ENCODE data around the gene PCTP. TPM values are rescaled to one million over a fixed set of nuclear protein-coding genes. Genes with fewer than 3 reads are reported as not detected.

The PCTP gene
- total RNA-seq, 3 donors from 2014 or later = 19.3 to 29.4 (median 25.0) TPM

- no peaks in the 10 kb centered on the region for H3K27me3 ChIP-seq
- no peak overlapping the region for H3K27ac ChIP-seq
- no peaks in the 10 kb centered on the region for H3K9me3 ChIP-seq
- intact Hi-C loops (cut with DNase I; ENCODE audit: low total_unique reads) = no loop called here
- TF ChIP-seq POLR2AphosphoS5 (IDR thresholded peaks at IDR 0.05) = no peak
- no peak for TF ChIP-seq CTCF (IDR thresholded peaks at IDR 0.05)
- TF ChIP-seq POLR2A (IDR thresholded peaks at IDR 0.05) = no peak
- H3K4me1 ChIP-seq = no peaks in the 10 kb centered on the region
- no peak for DNase-seq (ENCODE audit: low spot score in 2 of 2)
- no peaks in the 10 kb centered on the region for H3K36me3 ChIP-seq
- H3K4me3 ChIP-seq = no peak overlapping the region
Measured at GRCh38 chr17:55785181-55785580, 34.3 kb downstream of the PCTP start.

- Histone ChIP-seq H3K9me3 (no peaks in the 10 kb centered on the region), H3K27ac (no peak overlapping the region), H3K27me3 (no peaks in the 10 kb centered on the region), H3K36me3 (no peaks in the 10 kb centered on the region), H3K4me1 (no peaks in the 10 kb centered on the region), H3K4me3 (no peak overlapping the region)
- no peak for DNase-seq (ENCODE audit: low spot score in 2 of 2)
- TF ChIP-seq CTCF (IDR thresholded peaks at IDR 0.05) = no peak
- TF ChIP-seq POLR2A (IDR thresholded peaks at IDR 0.05) = no peak
- no peak for TF ChIP-seq POLR2AphosphoS5 (IDR thresholded peaks at IDR 0.05)
- intact Hi-C loops (cut with DNase I; ENCODE audit: low total_unique reads) = no loop called here
Measured at GRCh38 chr17:55793272-55793671, 42.4 kb downstream of the PCTP start.

GRCh38 chr17:55794725-55795482 lies 44.1 kb downstream of the PCTP start:
- DNase-seq (ENCODE audit: low spot score in 2 of 2) = no peak
- no peak for TF ChIP-seq POLR2A (IDR thresholded peaks at IDR 0.05)
- no peak for TF ChIP-seq POLR2AphosphoS5 (IDR thresholded peaks at IDR 0.05)
- no peak for TF ChIP-seq CTCF (IDR thresholded peaks at IDR 0.05)
- Histone ChIP-seq H3K4me1 (no peaks in the 10 kb centered on the region), H3K36me3 (no peaks in the 10 kb centered on the region), H3K4me3 (no peak overlapping the region), H3K27ac (no peak overlapping the region), H3K27me3 (no peaks in the 10 kb centered on the region), H3K9me3 (peaks cover 3% of the 10 kb centered on the region in 2 donors)
- intact Hi-C loops (cut with DNase I; ENCODE audit: low total_unique reads) = no loop called here

- H3K9me3 ChIP-seq = peaks cover 0 to 8% of the 10 kb centered on the region in 2 donors
- TF ChIP-seq POLR2A (IDR thresholded peaks at IDR 0.05) (no peak), CTCF (IDR thresholded peaks at IDR 0.05) (no peak), POLR2AphosphoS5 (IDR thresholded peaks at IDR 0.05) (no peak)
- no peak overlapping the region for H3K4me3 ChIP-seq
- H3K4me1 ChIP-seq = no peaks in the 10 kb centered on the region
- no peak overlapping the region for H3K27ac ChIP-seq
- no peaks in the 10 kb centered on the region for H3K27me3 ChIP-seq
- no peaks in the 10 kb centered on the region for H3K36me3 ChIP-seq
- intact Hi-C loops (cut with DNase I; ENCODE audit: low total_unique reads) = no loop called here
- no peak for DNase-seq (ENCODE audit: low spot score in 2 of 2)
Measured at GRCh38 chr17:55806745-55807495, 56.1 kb downstream of the PCTP start.

GRCh38 chr17:55811536-55811935 lies 60.7 kb downstream of the PCTP start:
- Histone ChIP-seq H3K4me3 (no peak overlapping the region), H3K36me3 (no peaks in the 10 kb centered on the region), H3K4me1 (no peaks in the 10 kb centered on the region), H3K9me3 (no peaks in the 10 kb centered on the region), H3K27me3 (no peaks in the 10 kb centered on the region), H3K27ac (no peak overlapping the region)
- intact Hi-C loops (cut with DNase I; ENCODE audit: low total_unique reads) = no loop called here
- DNase-seq (ENCODE audit: low spot score in 2 of 2) = no peak
- no peak for TF ChIP-seq CTCF (IDR thresholded peaks at IDR 0.05)
- TF ChIP-seq POLR2A (IDR thresholded peaks at IDR 0.05) = no peak
- no peak for TF ChIP-seq POLR2AphosphoS5 (IDR thresholded peaks at IDR 0.05)
